CD14-positive monocyte (primary cell): Measurements from ENCODE around the gene MCC. TPM values are rescaled to one million over a fixed set of nuclear protein-coding genes. Genes with fewer than 3 reads are reported as not detected.

Experiments
- DNase-seq, 3 donors: peaks; one replicate each; pipeline ENCODE4 v3.0.0-alpha.2; 2011 to 2022
- H2AFZ ChIP-seq: 2 replicates; pipeline ENCODE4 v1.6.0; 2012; ENCODE audit warnings: mild to moderate bottlenecking, low read depth, low read length, inconsistent platforms; ENCODE audit not compliant: insufficient read depth, poor library complexity, severe bottlenecking
- H3K27ac ChIP-seq, 2 donors: 1 replicate in 1 of 2; 2 replicates in 1 of 2; pipeline ENCODE4 v1.5.1; 2012 to 2013; ENCODE audit warnings: low read length in 2 of 2, control low read depth in 1 of 2, inconsistent platforms in 1 of 2, low read depth in 1 of 2, mild to moderate bottlenecking in 1 of 2
- H3K27me3 ChIP-seq, 2 donors: one replicate each; pipeline versions ENCODE4 v1.6.0 to v1.6.1; 2011 to 2013; ENCODE audit warnings: low read length in 2 of 2; ENCODE audit not compliant: control insufficient read depth in 2 of 2, insufficient read depth in 2 of 2
- H3K36me3 ChIP-seq, 2 donors: replicated peaks in 1 of 2; 1 replicate in 1 of 2; 2 replicates in 1 of 2; pipeline versions ENCODE4 v1.5.1 to v1.6.1; 2012 to 2013; ENCODE audit warnings: low read length in 2 of 2, control low read depth in 1 of 2, inconsistent platforms in 1 of 2, mild to moderate bottlenecking in 1 of 2; ENCODE audit not compliant: insufficient read depth in 2 of 2, control insufficient read depth in 1 of 2
- H3K4me1 ChIP-seq, 2 donors: 1 replicate in 1 of 2; 2 replicates in 1 of 2; pipeline versions ENCODE4 v1.5.1 to v1.6.1; 2012 to 2013; ENCODE audit warnings: low read length in 2 of 2, control low read depth in 1 of 2, inconsistent platforms in 1 of 2, mild to moderate bottlenecking in 1 of 2, moderate library complexity in 1 of 2; ENCODE audit not compliant: insufficient read depth in 2 of 2, control insufficient read depth in 1 of 2
- H3K4me2 ChIP-seq: replicated peaks from 2 replicates; pipeline ENCODE3; 2012; ENCODE audit warnings: low read length, moderate library complexity, mild to moderate bottlenecking; ENCODE audit not compliant: poor library complexity, severe bottlenecking; ENCODE audit errors: extremely low read depth
- H3K4me3 ChIP-seq, 3 experiments: fragments of 200-600 bp in 1 of 3; sonication (generic) in 1 of 3; replicated peaks in 1 of 3; 1 replicate in 2 of 3; 2 replicates in 1 of 3; pipeline ENCODE4 v1.5.1; 2011 to 2013; ENCODE audit warnings: low read length in 3 of 3, mild to moderate bottlenecking in 3 of 3, control low read depth in 2 of 3, low read depth in 2 of 3, inconsistent platforms in 1 of 3, moderate library complexity in 1 of 3
- H3K79me2 ChIP-seq: 2 replicates; pipeline ENCODE4 v1.6.0; 2012; ENCODE audit warnings: mild to moderate bottlenecking, control low read depth, inconsistent platforms, low read length, moderate library complexity; ENCODE audit not compliant: insufficient read depth
- H3K9ac ChIP-seq: 2 replicates; pipeline ENCODE4 v1.6.0; 2017; ENCODE audit warnings: low read length, mild to moderate bottlenecking; ENCODE audit not compliant: insufficient read depth, poor library complexity, severe bottlenecking
- H3K9me3 ChIP-seq, 2 donors: replicated peaks in 1 of 2; 1 replicate in 1 of 2; 2 replicates in 1 of 2; pipeline versions ENCODE4 v1.5.1 to v1.6.1; 2012 to 2013; ENCODE audit warnings: low read length in 2 of 2, control low read depth in 1 of 2; ENCODE audit not compliant: control insufficient read depth in 1 of 2, insufficient read depth in 1 of 2
- H4K20me1 ChIP-seq: 2 replicates; pipeline ENCODE4 v1.6.0; 2012; ENCODE audit warnings: mild to moderate bottlenecking, low read length, control low read depth, moderate library complexity; ENCODE audit not compliant: insufficient read depth
- H3K27ac Mint-ChIP-seq, 7 donors: one replicate each; pipeline ENCODE4 v1.8.0; 2020; ENCODE audit warnings: mild to moderate bottlenecking in 7 of 7, mixed read lengths in 7 of 7, moderate library complexity in 6 of 7, inconsistent platforms in 2 of 7
- H3K27me3 Mint-ChIP-seq, 3 donors: one replicate each; pipeline ENCODE4 v1.8.0; 2021 to 2022; ENCODE audit warnings: low read depth in 3 of 3, mild to moderate bottlenecking in 3 of 3, mixed read lengths in 3 of 3, moderate library complexity in 3 of 3, inconsistent platforms in 1 of 3
- H3K36me3 Mint-ChIP-seq, 2 donors: one replicate each; pipeline ENCODE4 v1.8.0; 2020; ENCODE audit warnings: mixed read lengths in 2 of 2, inconsistent platforms in 1 of 2, mild to moderate bottlenecking in 1 of 2
- H3K4me1 Mint-ChIP-seq: one replicate; pipeline ENCODE4 v1.8.0; 2020; ENCODE audit warnings: mild to moderate bottlenecking, mixed read lengths
- H3K4me3 Mint-ChIP-seq, 2 donors: one replicate each; pipeline ENCODE4 v1.8.0; 2020; ENCODE audit warnings: mild to moderate bottlenecking in 2 of 2, mixed read lengths in 2 of 2, moderate library complexity in 1 of 2
- H3K9me3 Mint-ChIP-seq, 7 donors: one replicate each; pipeline ENCODE4 v1.8.0; 2020 to 2022; ENCODE audit warnings: mixed read lengths in 7 of 7, mild to moderate bottlenecking in 6 of 7, moderate library complexity in 6 of 7, inconsistent platforms in 2 of 7
- WGBS: methylation state at CpG from one replicate; pipeline ENCODE4 v1.1.5; 2013; ENCODE audit warnings: missing lambda C conversion rate; ENCODE audit not compliant: insufficient coverage; 5-methylcytosine and 5-hydroxymethylcytosine counted together
- intact Hi-C, 2 donors: fragments of 100-400 bp; cut with micrococcal nuclease; formaldehyde crosslinking; loops; one replicate each; pipeline versions ENCODE4 v1.15.0 to v1.15.1; 2023
- polyA plus RNA-seq, 3 donors: library from polyadenylated mRNA; depleted of rRNA in 1 of 3; unstranded in 2 of 3; stranded (reverse) in 1 of 3; fragments of 300-500 nt in 2 of 3; fragments of >200 nt in 1 of 3; fragmentation: Illumina TruSeq in 2 of 3; gene quantifications; 1 replicate in 2 of 3; 2 replicates in 1 of 3; pipeline ENCODE4 v1.2.3, GENCODE V29; 2012 to 2021
- TF ChIP-seq, protein P1 (sequence below): fragments of 200-600 bp; IDR thresholded peaks from one replicate; pipeline ENCODE4 v1.8.0; 2022; ENCODE audit warnings: antibody characterized with exemption, mild to moderate bottlenecking

The MCC gene
- polyA plus RNA-seq, 3 donors = 0.09 TPM; not detected in 2

DNA sequence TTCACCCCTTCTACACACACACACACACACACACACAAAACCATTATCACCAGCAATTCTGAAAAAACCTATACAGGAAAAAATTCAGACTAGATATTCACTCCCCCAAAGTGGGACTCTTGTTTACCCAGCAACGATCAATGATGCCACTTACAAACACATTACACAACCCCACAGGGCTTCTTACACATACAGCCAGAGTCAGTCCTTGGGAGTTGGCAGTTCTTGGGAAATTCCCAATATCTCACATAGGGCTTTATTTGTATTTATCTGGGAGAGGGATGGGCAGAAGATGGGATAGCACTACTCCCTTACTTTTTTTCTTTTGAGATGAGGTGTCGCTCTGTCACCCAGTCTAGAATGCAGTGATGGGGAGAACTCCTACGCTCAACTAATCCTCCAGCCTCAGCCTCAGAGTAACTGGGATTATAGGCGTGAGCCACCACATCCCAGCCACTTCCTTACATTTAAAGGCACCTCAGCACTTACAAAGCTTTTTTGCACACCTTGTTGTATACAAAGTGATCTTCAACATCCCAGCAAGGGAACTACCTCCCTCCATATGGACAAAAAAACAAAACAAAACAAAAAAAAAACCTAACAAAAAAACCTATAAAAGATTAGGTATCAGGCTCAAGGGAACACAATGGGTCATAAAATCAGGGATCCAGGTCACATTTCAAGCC, 221.9 kb downstream of the MCC start:
- H3K27me3 Mint-ChIP-seq = peaks cover 1 to 5% (median 2%) of the 10 kb centered on the region in 3 donors
- no peak for DNase-seq
- WGBS = 90% methylated on average over 2 of the region's 4 CpGs
- Histone ChIP-seq H3K79me2 (no peaks in the 10 kb centered on the region), H3K4me2 (no peak overlapping the region), H3K9ac (no peak overlapping the region), H3K4me1 (no peaks in the 10 kb centered on the region), H3K27me3 (no peaks in the 10 kb centered on the region), H2AFZ (no peak overlapping the region), H3K27ac (no peak overlapping the region), H3K36me3 (no peaks in the 10 kb centered on the region), H3K9me3 (no peaks in the 10 kb centered on the region), H4K20me1 (no peaks in the 10 kb centered on the region), H3K4me3 (no peak overlapping the region)
- peak overlapping the region in 1 of 7 donors; percentile 7 for H3K27ac Mint-ChIP-seq
- H3K9me3 Mint-ChIP-seq = peaks cover 0 to 4% (median 0%) of the 10 kb centered on the region in 7 donors
- TF ChIP-seq, protein P1, sequence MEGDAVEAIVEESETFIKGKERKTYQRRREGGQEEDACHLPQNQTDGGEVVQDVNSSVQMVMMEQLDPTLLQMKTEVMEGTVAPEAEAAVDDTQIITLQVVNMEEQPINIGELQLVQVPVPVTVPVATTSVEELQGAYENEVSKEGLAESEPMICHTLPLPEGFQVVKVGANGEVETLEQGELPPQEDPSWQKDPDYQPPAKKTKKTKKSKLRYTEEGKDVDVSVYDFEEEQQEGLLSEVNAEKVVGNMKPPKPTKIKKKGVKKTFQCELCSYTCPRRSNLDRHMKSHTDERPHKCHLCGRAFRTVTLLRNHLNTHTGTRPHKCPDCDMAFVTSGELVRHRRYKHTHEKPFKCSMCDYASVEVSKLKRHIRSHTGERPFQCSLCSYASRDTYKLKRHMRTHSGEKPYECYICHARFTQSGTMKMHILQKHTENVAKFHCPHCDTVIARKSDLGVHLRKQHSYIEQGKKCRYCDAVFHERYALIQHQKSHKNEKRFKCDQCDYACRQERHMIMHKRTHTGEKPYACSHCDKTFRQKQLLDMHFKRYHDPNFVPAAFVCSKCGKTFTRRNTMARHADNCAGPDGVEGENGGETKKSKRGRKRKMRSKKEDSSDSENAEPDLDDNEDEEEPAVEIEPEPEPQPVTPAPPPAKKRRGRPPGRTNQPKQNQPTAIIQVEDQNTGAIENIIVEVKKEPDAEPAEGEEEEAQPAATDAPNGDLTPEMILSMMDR = no peak
- H3K36me3 Mint-ChIP-seq = no peaks in the 10 kb centered on the region
- intact Hi-C loops = no loop called here
- H3K4me3 Mint-ChIP-seq = no peak overlapping the region
- H3K4me1 Mint-ChIP-seq = no peaks in the 10 kb centered on the region

DNA sequence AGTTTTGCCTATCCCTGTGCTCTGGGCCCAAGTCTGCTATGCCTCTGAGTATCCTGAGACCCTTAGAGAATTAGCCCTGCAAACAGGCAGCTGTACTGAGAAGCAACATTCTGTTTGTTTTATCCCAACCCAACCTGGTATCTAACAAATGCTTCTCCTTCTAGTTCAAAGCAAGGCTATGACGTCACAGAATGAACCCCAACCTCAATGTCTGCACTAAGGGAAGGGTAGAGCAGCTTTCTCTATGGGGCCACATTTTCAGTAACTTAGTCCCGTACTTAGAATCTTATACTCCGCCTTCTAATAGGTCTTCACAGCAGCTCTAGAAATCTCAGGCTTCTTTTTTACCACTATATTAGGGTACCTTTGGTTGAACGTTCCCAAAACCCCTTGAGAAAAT, 223.1 kb downstream of the MCC start:
- H3K27me3 ChIP-seq = no peaks in the 10 kb centered on the region
- H3K9me3 ChIP-seq = no peaks in the 10 kb centered on the region
- no peak overlapping the region for H3K4me3 ChIP-seq
- TF ChIP-seq, protein P1 = no peak
- WGBS = 100% methylated on average over 2 of the region's 4 CpGs
- H3K27me3 Mint-ChIP-seq = peaks cover 1 to 5% (median 1%) of the 10 kb centered on the region in 3 donors
- peaks cover 0 to 4% (median 0%) of the 10 kb centered on the region in 7 donors for H3K9me3 Mint-ChIP-seq
- no peak overlapping the region for H2AFZ ChIP-seq
- DNase-seq = no peak
- intact Hi-C loops = no loop called here
- H3K27ac ChIP-seq = no peak overlapping the region
- H4K20me1 ChIP-seq = no peaks in the 10 kb centered on the region
- no peaks in the 10 kb centered on the region for H3K79me2 ChIP-seq
- H3K4me1 Mint-ChIP-seq = no peaks in the 10 kb centered on the region
- H3K4me2 ChIP-seq = no peak overlapping the region
- no peak overlapping the region for H3K4me3 Mint-ChIP-seq
- H3K9ac ChIP-seq = no peak overlapping the region
- no peak overlapping the region for H3K27ac Mint-ChIP-seq
- no peaks in the 10 kb centered on the region for H3K4me1 ChIP-seq
- H3K36me3 Mint-ChIP-seq = no peaks in the 10 kb centered on the region
- H3K36me3 ChIP-seq = no peaks in the 10 kb centered on the region
